HCT116 (cell line): Measurements from ENCODE around the gene SARM1. TPM values are rescaled to one million over a fixed set of nuclear protein-coding genes. Genes with fewer than 3 reads are reported as not detected.

Experiments
- ATAC-seq: fragments of 200-7000 bp; cut with Tn5 transposase; 2 replicates; pipeline ENCODE4 v1.9.1; 2020; ENCODE audit warnings: mild to moderate bottlenecking, moderate library complexity
- BruUV-seq: library from RNA; stranded (reverse); fragments of 400-500 nt; replicated peaks from 2 replicates; lab custom pipeline; 2021; lab: Mats Ljungman, UMichigan
- CTCF ChIA-PET: fragments of 300-600 bp; sonication (Branson Sonifier 250); formaldehyde crosslinking; loops from one replicate; lab custom pipeline; 2021; ENCODE audit warnings: antibody characterized with exemption; lab: Charles Lee
- POLR2A ChIA-PET: fragments of 300-600, 350-600 bp; sonication (Branson Sonifier 250); formaldehyde crosslinking; loops from one replicate; lab custom pipeline; 2021; ENCODE audit warnings: antibody characterized with exemption; lab: Charles Lee
- RAD21 ChIA-PET, 2 experiments: fragments of 300-600 bp; sonication (Branson Sonifier 250); formaldehyde crosslinking; loops; one replicate each; lab custom pipeline; 2023; ENCODE audit warnings: low total read pairs in 2 of 2; ENCODE audit not compliant: uncharacterized antibody in 2 of 2, unreplicated experiment in 2 of 2, low non-redundant PET in 1 of 2; lab: Charles Lee
- DNase-seq: peaks from one replicate; pipeline ENCODE4 v3.0.0-alpha.2; 2010; ENCODE audit warnings: low read depth, low spot score
- H2AFZ ChIP-seq: fragments of 200-600 bp; shearing (Covaris generic), sonication (generic); 2 replicates; pipeline ENCODE4 v1.6.1; 2017; ENCODE audit warnings: low read depth, mixed run types, mixed read lengths, antibody characterized with exemption, low read length; ENCODE audit not compliant: poor library complexity, severe bottlenecking
- H3K27ac ChIP-seq: 2 replicates; pipeline ENCODE4 v1.5.1; 2012; ENCODE audit warnings: low read depth, low read length
- H3K27me3 ChIP-seq: fragments of 200-600 bp; sonication (generic); 2 replicates; pipeline ENCODE4 v1.6.1; 2016; ENCODE audit warnings: mixed run types, low read length, mixed read lengths; ENCODE audit not compliant: insufficient read depth
- H3K36me3 ChIP-seq, 2 experiments: fragments of 200-500 bp in 1 of 2; fragments of 200-600 bp in 1 of 2; sonication (Bioruptor generic) in 1 of 2; sonication (generic) in 1 of 2; 2 replicates each; pipeline versions ENCODE4 v1.5.1 to v1.6.1; 2014 to 2016; ENCODE audit warnings: low read length in 2 of 2, inconsistent platforms in 1 of 2, mixed read lengths in 1 of 2, mixed run types in 1 of 2; ENCODE audit not compliant: insufficient read depth in 2 of 2, control insufficient read depth in 1 of 2
- H3K4me1 ChIP-seq, 2 experiments: fragments of 200-600 bp in 1 of 2; sonication (generic) in 1 of 2; 2 replicates each; pipeline versions ENCODE4 v1.5.1 to v1.6.1; 2012 to 2017; ENCODE audit warnings: low read length in 2 of 2, inconsistent platforms in 1 of 2, mild to moderate bottlenecking in 1 of 2, mixed read lengths in 1 of 2, mixed run types in 1 of 2, moderate library complexity in 1 of 2; ENCODE audit not compliant: insufficient read depth in 2 of 2, control insufficient read depth in 1 of 2
- H3K4me2 ChIP-seq: fragments of 200-600 bp; sonication (generic); 2 replicates; pipeline ENCODE4 v1.6.1; 2017; ENCODE audit warnings: mixed run types, low read length, mixed read lengths
- H3K4me3 ChIP-seq, 2 experiments: fragments of 200-600 bp in 1 of 2; sonication (generic) in 1 of 2; replicated peaks in 1 of 2; 2 replicates each; pipeline ENCODE4 v1.5.1; 2011 to 2016; ENCODE audit warnings: low read length in 2 of 2, control low read depth in 1 of 2, low read depth in 1 of 2, mild to moderate bottlenecking in 1 of 2, mixed read lengths in 1 of 2, mixed run types in 1 of 2
- H3K79me2 ChIP-seq: fragments of 200-600 bp; sonication (generic); 2 replicates; pipeline ENCODE4 v1.6.1; 2017; ENCODE audit warnings: mild to moderate bottlenecking, mixed run types, low read length, moderate library complexity, mixed read lengths; ENCODE audit not compliant: insufficient read depth
- H3K9ac ChIP-seq: fragments of 200-600 bp; sonication (generic); 2 replicates; pipeline ENCODE4 v1.6.1; 2016; ENCODE audit warnings: low read length, mixed read lengths
- H3K9me2 ChIP-seq: fragments of 200-600 bp; sonication (generic), shearing (Covaris generic); 2 replicates; pipeline ENCODE4 v1.6.1; 2017; ENCODE audit warnings: mixed run types, mild to moderate bottlenecking, moderate library complexity; ENCODE audit not compliant: insufficient read depth
- H3K9me3 ChIP-seq, 2 experiments: fragments of 200-500 bp in 1 of 2; fragments of 200-600 bp in 1 of 2; sonication (Bioruptor generic) in 1 of 2; sonication (generic) in 1 of 2; 2 replicates each; pipeline ENCODE4 v1.6.1; 2014 to 2017; ENCODE audit warnings: low read length in 2 of 2, mixed read lengths in 2 of 2, inconsistent platforms in 1 of 2, low read depth in 1 of 2, mild to moderate bottlenecking in 1 of 2, mixed run types in 1 of 2, moderate library complexity in 1 of 2; ENCODE audit not compliant: control insufficient read depth in 1 of 2, insufficient read depth in 1 of 2
- H4K20me1 ChIP-seq: fragments of 200-600 bp; sonication (generic), shearing (Covaris generic); 2 replicates; pipeline ENCODE4 v1.6.1; 2017; ENCODE audit warnings: mixed run types, mild to moderate bottlenecking, moderate library complexity; ENCODE audit not compliant: insufficient read depth
- EZH2 ChIP-seq: fragments of 200-600 bp; sonication (generic); IDR thresholded peaks from 2 replicates; pipeline ENCODE4 v1.6.1; 2017; ENCODE audit warnings: antibody characterized with exemption, mixed run types
- RAD21 ChIP-seq: IDR thresholded peaks from 2 replicates; pipeline ENCODE4 v1.6.1; 2012; ENCODE audit warnings: low read depth, mild to moderate bottlenecking
- SRF ChIP-seq: IDR thresholded peaks from 2 replicates; pipeline ENCODE4 v1.6.1; 2012; ENCODE audit warnings: low read depth
- ZFX ChIP-seq: fragments of 450-650 bp; IDR thresholded peaks from 2 replicates; pipeline ENCODE4 v1.6.1; 2017
- intact Hi-C: fragments of 100-400 bp; cut with micrococcal nuclease; formaldehyde crosslinking; loops from 2 replicates; pipeline ENCODE4 v1.10.0; 2022
- total RNA-seq: library from RNA; stranded (reverse); gene quantifications from one replicate; pipeline ENCODE4 v1.2.1, GENCODE V29; 2021; ENCODE audit not compliant: unreplicated experiment
- TF ChIP-seq, protein P1 (sequence below): IDR thresholded peaks from 2 replicates; pipeline ENCODE4 v1.6.1; 2012
- TF ChIP-seq, protein P2 (sequence below): IDR thresholded peaks from 2 replicates; pipeline ENCODE4 v1.6.1; 2012; ENCODE audit warnings: low read depth

SARM1 gene
- total RNA-seq, 1 experiment from 2014 or later, result 1.3 TPM

GRCh38 chr17:28407974-28408306, 36.4 kb downstream of the SARM1 start (continued):
- TF ChIP-seq RAD21, result no peak
- TF ChIP-seq, all 23 proteins: peak for 0

DNA sequence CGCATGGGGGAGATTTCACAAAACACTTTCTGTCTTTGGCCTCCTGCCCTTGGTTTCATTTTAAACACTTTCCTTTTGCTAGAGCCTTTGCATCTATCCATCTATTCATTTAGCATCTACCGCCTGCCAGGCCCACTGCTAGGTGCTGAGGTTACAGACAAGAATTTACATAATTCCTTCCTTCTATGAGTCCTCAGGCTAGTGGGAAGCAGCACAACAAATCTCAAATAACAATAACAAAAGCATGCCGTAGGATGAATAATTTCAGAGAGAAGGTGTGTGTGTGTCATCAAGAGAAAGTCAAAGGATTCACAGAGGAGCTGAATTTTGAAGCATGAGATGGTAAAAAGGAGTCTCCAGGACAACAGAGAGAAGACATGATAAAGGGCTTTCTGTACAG, 40.6 kb downstream of the SARM1 start:
- BruUV-seq, result no TSS peak
- H3K4me3 ChIP-seq, result no peak overlapping the region
- RAD21 ChIA-PET, result no interaction called here
- no peaks in the 10 kb centered on the region for H3K36me3 ChIP-seq
- H3K27me3 ChIP-seq, result no peaks in the 10 kb centered on the region
- no peaks in the 10 kb centered on the region for H3K79me2 ChIP-seq
- no peak overlapping the region for H3K9ac ChIP-seq
- H3K27ac ChIP-seq, result no peak overlapping the region
- POLR2A ChIA-PET, result no interaction called here
- CTCF ChIA-PET, result no interaction called here
- H3K4me1 ChIP-seq, result peaks cover 1 to 18% of the 10 kb centered on the region in 2 experiments; a peak in 3 of 4 replicates
- DNase-seq, result no peak
- TF ChIP-seq SRF (no peak), EZH2 (no peak), ZFX (no peak)
- TF ChIP-seq, protein P1, sequence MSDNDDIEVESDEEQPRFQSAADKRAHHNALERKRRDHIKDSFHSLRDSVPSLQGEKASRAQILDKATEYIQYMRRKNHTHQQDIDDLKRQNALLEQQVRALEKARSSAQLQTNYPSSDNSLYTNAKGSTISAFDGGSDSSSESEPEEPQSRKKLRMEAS, result no peak
- TF ChIP-seq, protein P2, sequence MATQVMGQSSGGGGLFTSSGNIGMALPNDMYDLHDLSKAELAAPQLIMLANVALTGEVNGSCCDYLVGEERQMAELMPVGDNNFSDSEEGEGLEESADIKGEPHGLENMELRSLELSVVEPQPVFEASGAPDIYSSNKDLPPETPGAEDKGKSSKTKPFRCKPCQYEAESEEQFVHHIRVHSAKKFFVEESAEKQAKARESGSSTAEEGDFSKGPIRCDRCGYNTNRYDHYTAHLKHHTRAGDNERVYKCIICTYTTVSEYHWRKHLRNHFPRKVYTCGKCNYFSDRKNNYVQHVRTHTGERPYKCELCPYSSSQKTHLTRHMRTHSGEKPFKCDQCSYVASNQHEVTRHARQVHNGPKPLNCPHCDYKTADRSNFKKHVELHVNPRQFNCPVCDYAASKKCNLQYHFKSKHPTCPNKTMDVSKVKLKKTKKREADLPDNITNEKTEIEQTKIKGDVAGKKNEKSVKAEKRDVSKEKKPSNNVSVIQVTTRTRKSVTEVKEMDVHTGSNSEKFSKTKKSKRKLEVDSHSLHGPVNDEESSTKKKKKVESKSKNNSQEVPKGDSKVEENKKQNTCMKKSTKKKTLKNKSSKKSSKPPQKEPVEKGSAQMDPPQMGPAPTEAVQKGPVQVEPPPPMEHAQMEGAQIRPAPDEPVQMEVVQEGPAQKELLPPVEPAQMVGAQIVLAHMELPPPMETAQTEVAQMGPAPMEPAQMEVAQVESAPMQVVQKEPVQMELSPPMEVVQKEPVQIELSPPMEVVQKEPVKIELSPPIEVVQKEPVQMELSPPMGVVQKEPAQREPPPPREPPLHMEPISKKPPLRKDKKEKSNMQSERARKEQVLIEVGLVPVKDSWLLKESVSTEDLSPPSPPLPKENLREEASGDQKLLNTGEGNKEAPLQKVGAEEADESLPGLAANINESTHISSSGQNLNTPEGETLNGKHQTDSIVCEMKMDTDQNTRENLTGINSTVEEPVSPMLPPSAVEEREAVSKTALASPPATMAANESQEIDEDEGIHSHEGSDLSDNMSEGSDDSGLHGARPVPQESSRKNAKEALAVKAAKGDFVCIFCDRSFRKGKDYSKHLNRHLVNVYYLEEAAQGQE, result no peak
- H2AFZ ChIP-seq, result no peak overlapping the region
- H3K4me2 ChIP-seq, result no peak overlapping the region
- intact Hi-C loops, result no loop called here
- H3K9me3 ChIP-seq, result no peaks in the 10 kb centered on the region
- no peak for ATAC-seq
- no peaks in the 10 kb centered on the region for H3K9me2 ChIP-seq
- H4K20me1 ChIP-seq, result no peaks in the 10 kb centered on the region
